ENCODE data around the gene ARHGAP10.

DNA sequence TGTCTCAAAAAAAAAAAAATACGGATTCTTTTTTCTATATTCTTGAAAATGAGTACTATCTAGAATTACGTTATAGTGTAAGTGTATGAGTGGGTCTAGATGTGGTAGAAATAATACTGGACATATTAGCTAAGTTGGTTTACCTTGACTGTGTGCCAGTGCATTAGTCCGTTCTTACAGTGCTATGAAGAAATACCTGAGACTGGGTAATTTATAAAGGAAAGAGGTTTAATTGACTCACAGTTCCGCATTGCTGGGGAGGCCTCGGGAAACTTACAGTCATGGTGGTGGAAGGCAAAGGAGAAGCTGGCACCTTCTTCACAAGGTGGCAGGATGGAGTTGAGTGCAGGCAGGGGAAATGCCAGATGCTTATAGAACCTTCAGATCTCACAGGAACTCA, 92.4 kb downstream of the ARHGAP10 start:
- TF ChIP-seq, protein P1, sequence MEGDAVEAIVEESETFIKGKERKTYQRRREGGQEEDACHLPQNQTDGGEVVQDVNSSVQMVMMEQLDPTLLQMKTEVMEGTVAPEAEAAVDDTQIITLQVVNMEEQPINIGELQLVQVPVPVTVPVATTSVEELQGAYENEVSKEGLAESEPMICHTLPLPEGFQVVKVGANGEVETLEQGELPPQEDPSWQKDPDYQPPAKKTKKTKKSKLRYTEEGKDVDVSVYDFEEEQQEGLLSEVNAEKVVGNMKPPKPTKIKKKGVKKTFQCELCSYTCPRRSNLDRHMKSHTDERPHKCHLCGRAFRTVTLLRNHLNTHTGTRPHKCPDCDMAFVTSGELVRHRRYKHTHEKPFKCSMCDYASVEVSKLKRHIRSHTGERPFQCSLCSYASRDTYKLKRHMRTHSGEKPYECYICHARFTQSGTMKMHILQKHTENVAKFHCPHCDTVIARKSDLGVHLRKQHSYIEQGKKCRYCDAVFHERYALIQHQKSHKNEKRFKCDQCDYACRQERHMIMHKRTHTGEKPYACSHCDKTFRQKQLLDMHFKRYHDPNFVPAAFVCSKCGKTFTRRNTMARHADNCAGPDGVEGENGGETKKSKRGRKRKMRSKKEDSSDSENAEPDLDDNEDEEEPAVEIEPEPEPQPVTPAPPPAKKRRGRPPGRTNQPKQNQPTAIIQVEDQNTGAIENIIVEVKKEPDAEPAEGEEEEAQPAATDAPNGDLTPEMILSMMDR (conservative IDR thresholded peaks at IDR 0.05; ENCODE audit: low read length) = no peak
- TF ChIP-seq EZH2phosphoT487 (IDR thresholded peaks at IDR 0.05; ENCODE audit: borderline replicate concordance, low read depth, low read length) = no peak
